Brain microvascular endothelial cell (primary cell): ENCODE results near the gene XXYLT1.
"Not testable (repeated sequence)": the region's sequence is repeated elsewhere in the genome, so short reads cannot be mapped to it uniquely, and the experiment has no call there.

Source experiments
- DNase-seq: peaks from one replicate; pipeline ENCODE4 v3.0.0-alpha.2; 2020
- H3K27ac ChIP-seq: fragments of 250-450 bp; sonication (Bioruptor Pico); 2 replicates; pipeline ENCODE4 v1.5.1; 2020; ENCODE audit warnings: mild to moderate bottlenecking, moderate library complexity
- H3K27me3 ChIP-seq: fragments of 250-450 bp; sonication (Bioruptor Pico); replicated peaks from 2 replicates; pipeline ENCODE4 v1.5.1; 2020; ENCODE audit warnings: mild to moderate bottlenecking
- H3K36me3 ChIP-seq: fragments of 250-450 bp; sonication (Bioruptor Pico); replicated peaks from 2 replicates; pipeline ENCODE4 v1.5.1; 2020; ENCODE audit warnings: mild to moderate bottlenecking
- H3K4me3 ChIP-seq: 2 replicates; pipeline ENCODE4 v1.5.1; 2011; ENCODE audit warnings: low read depth, mild to moderate bottlenecking, control low read depth, low read length, moderate library complexity
- in situ Hi-C: cut with HindIII; loops from 2 replicates; pipeline ENCODE4 v1.10.0; 2017; ENCODE audit warnings: low sequenced_read_pairs, low pct_ligation_motif_present
- TF ChIP-seq, protein P1 (sequence below): IDR thresholded peaks from 2 replicates; pipeline ENCODE4 v1.5.1; 2011; ENCODE audit warnings: low read depth, mild to moderate bottlenecking, moderate library complexity, low read length, control low read depth, inconsistent platforms; ENCODE audit errors: missing control alignments

The XXYLT1 gene

DNA sequence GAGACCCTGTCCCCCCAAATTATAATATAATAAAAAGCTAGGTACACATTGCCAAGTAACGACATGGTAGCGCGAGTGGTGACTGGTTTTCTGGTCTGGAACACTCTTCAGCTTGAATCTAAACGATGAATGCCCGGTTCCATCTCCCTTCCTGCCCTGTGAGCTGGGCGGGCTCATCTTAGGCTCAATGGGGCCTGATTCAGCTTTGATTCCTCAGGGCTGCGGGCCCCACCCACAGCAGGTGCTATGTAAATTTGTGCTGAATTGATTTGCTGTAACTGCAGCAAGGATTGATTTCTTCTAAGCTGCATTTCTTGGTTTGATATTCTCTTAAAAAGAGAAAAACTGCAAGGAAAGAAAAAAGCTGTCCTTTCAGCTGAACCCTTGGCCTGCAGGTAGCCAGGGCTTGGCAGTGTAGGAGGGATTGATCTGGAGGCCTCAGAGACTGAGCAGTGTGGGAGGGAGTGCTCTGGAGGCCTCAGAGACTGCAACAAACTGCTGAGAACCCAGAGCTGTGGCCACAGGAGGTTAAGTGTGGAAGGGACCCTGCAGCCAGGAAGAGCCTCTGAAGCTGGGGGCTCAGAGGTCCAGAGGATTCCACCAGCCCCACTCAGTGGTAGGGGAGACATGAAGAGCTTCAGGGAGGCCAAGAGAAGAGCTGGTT, 231.6 kb downstream of the XXYLT1 start:
- in situ Hi-C loops = no loop called here
- no peak for DNase-seq
- Histone ChIP-seq H3K36me3 (no peaks in the 10 kb centered on the region), H3K27me3 (peaks cover 3% of the 10 kb centered on the region), H3K27ac (no peak overlapping the region), H3K4me3 (no peak overlapping the region)
- TF ChIP-seq, protein P1, sequence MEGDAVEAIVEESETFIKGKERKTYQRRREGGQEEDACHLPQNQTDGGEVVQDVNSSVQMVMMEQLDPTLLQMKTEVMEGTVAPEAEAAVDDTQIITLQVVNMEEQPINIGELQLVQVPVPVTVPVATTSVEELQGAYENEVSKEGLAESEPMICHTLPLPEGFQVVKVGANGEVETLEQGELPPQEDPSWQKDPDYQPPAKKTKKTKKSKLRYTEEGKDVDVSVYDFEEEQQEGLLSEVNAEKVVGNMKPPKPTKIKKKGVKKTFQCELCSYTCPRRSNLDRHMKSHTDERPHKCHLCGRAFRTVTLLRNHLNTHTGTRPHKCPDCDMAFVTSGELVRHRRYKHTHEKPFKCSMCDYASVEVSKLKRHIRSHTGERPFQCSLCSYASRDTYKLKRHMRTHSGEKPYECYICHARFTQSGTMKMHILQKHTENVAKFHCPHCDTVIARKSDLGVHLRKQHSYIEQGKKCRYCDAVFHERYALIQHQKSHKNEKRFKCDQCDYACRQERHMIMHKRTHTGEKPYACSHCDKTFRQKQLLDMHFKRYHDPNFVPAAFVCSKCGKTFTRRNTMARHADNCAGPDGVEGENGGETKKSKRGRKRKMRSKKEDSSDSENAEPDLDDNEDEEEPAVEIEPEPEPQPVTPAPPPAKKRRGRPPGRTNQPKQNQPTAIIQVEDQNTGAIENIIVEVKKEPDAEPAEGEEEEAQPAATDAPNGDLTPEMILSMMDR = no peak

DNA sequence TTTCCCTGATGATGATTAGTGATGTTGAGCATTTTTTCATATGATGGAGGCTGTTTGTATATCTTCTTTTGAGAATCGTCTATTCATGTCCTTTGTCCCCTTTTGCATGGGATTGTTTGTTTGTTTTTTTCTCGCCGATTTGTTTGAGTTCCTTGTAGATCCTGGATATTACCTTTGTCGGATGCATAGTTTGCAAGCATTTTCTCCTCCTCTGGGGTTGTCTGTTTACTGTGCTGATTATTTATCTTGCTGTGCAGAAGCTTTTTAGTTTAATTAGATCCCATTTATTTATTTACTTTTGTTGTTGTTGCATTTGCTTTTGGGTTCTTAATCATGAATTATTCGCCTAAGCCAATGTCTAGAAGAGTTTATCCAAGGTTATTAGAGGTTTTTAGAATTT, 232.8 kb downstream of the XXYLT1 start:
- in situ Hi-C loops = no loop called here
- TF ChIP-seq, protein P1 = no peak
- no peak for DNase-seq
- Histone ChIP-seq H3K4me3 (no peak overlapping the region), H3K27me3 (peaks cover 3% of the 10 kb centered on the region), H3K27ac (no peak overlapping the region), H3K36me3 (no peaks in the 10 kb centered on the region)

DNA sequence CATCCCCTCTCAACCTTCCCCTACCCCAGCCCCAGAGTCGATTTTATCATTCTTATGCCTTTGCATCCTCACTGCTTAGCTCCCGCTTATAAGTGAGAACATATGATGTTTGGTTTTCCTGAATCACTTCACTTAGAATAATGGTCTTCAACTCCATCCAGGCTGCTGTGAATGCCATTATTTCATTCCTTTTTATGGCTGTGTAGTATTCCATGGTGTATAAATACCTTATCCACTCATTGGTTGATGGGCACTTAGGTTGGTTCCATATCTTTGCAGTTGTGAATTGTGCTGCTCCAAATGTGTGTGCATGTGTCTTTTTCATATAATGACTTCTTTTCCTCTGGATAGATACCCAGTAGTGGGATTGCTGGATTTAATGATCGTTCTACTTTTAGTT, 233.4 kb downstream of the XXYLT1 start:
- H3K27me3 ChIP-seq, DNase-seq, H3K36me3 ChIP-seq, H3K27ac ChIP-seq, in situ Hi-C loops, H3K4me3 ChIP-seq: not testable (repeated sequence)

DNA sequence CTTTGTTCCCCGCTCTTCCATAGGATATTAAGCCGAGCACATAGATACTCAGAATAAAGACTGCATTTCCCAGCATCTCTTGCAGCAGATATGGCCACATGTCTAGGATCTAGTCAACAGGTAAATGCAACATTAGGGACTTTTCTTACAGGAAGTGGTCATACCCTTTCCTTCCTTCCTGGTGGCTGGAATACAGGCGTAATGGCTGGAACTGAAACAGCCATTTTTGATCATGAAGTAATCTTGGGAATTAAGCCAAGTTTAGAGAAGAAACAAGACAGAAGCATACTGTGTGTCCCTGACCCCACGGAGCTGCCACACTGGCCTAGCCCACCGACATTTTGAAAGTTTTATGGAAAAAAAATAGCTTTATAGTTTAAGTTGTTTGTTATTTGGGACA, 234.0 kb downstream of the XXYLT1 start:
- DNase-seq = no peak
- Histone ChIP-seq H3K27me3 (no peaks in the 10 kb centered on the region), H3K36me3 (no peaks in the 10 kb centered on the region), H3K4me3 (no peak overlapping the region), H3K27ac (no peak overlapping the region)
- in situ Hi-C loops = no loop called here
- TF ChIP-seq, protein P1 = no peak

DNA sequence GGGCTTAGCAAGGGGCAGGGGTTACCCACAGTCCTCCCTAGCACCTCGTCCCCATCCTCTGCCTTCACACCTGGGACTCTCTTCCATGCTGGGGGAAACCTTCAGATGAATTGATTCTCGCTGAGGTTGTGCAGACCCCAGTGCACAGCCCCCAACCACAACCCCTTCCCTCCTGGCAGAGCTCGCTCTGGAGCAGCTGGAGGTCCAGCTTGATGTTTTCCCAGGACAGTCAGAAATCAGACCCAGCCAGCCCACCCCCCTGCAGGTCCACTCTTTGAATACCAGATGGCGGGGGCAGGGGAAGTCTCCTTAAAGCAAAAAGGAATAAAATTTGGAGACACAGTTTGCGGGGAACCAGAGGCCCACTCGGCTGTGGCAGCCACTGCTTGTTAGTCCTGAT, 234.4 kb downstream of the XXYLT1 start:
- no peaks in the 10 kb centered on the region for H3K27me3 ChIP-seq
- DNase-seq = no peak
- H3K4me3 ChIP-seq = no peak overlapping the region
- in situ Hi-C loops = no loop called here
- no peak overlapping the region for H3K27ac ChIP-seq
- TF ChIP-seq, protein P1 = no peak
- H3K36me3 ChIP-seq = no peaks in the 10 kb centered on the region

DNA sequence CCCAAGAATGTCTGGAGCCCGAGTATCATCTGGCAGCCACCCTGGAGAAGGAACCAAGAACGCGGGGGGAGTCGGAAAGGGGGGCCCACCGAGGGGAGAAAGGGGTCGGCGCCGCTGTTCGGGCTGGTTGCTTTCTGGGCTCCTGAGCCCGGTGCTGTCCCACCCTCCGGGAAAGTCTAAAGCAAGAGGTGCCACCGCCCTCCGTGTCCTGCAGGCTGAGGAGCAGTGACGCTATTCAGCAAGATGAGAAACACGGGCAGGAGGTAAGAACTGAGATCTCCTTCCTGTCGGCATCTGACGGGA, 234.8 kb downstream of the XXYLT1 start:
- no peak for DNase-seq
- Histone ChIP-seq H3K27me3 (no peaks in the 10 kb centered on the region), H3K27ac (no peak overlapping the region), H3K36me3 (no peaks in the 10 kb centered on the region), H3K4me3 (no peak overlapping the region)
- TF ChIP-seq, protein P1 = no peak
- in situ Hi-C loops = no loop called here
